Sigmoid colon (tissue), 4 donors: ENCODE measurements around the gene FAM200B.

Experiments used
- CTCF ChIP-seq, 4 experiments: fragments of 450-650 bp in 3 of 4; fragments of 200-600 bp in 1 of 4; IDR thresholded peaks; one replicate each; pipeline ENCODE4 v1.5.1; 2016 to 2019; ENCODE audit warnings: antibody characterized with exemption in 4 of 4, mild to moderate bottlenecking in 3 of 4, moderate library complexity in 2 of 4
- POLR2A ChIP-seq, 2 donors: fragments of 450-650 bp; IDR thresholded peaks; one replicate each; pipeline ENCODE4 v1.6.1; 2016; ENCODE audit warnings: antibody characterized with exemption in 2 of 2, mild to moderate bottlenecking in 2 of 2, moderate library complexity in 2 of 2
- POLR2AphosphoS5 ChIP-seq, 4 donors: sonication (generic); formaldehyde crosslinking; IDR thresholded peaks; one replicate each; pipeline ENCODE4 v1.6.1; 2017; ENCODE audit warnings: antibody characterized with exemption in 4 of 4

- no peak for TF ChIP-seq CTCF (IDR thresholded peaks at IDR 0.05)
- no peak for TF ChIP-seq POLR2A (IDR thresholded peaks at IDR 0.05)
- TF ChIP-seq POLR2AphosphoS5 (IDR thresholded peaks at IDR 0.05): no peak
Measured at GRCh38 chr4:15720851-15721250, 39.2 kb downstream of the FAM200B start.
